BE2C (cell line): ENCODE results near the gene UGGT2.

Experiments
- DNase-seq: peaks from one replicate; pipeline ENCODE4 v3.0.0-alpha.2; 2020
- H3K27me3 ChIP-seq: fragments of 250-450 bp; sonication (Bioruptor Pico); 2 replicates; pipeline ENCODE4 v1.5.1; 2020; ENCODE audit warnings: mild to moderate bottlenecking
- H3K36me3 ChIP-seq: fragments of 250-450 bp; sonication (Bioruptor Pico); 2 replicates; pipeline ENCODE4 v1.5.1; 2020; ENCODE audit warnings: mild to moderate bottlenecking
- H3K4me1 ChIP-seq: fragments of 250-450 bp; sonication (Bioruptor Pico); 2 replicates; pipeline ENCODE4 v1.5.1; 2020
- H3K4me3 ChIP-seq: 2 replicates; pipeline ENCODE4 v1.5.1; 2011; ENCODE audit warnings: low read depth, low read length
- H3K9me3 ChIP-seq: fragments of 250-450 bp; sonication (Bioruptor Pico); 2 replicates; pipeline ENCODE4 v1.5.1; 2020
- TF ChIP-seq, protein P1 (sequence below): IDR thresholded peaks from 2 replicates; pipeline ENCODE4 v1.5.1; 2012; ENCODE audit warnings: mild to moderate bottlenecking, low read depth, low read length

The UGGT2 gene

DNA sequence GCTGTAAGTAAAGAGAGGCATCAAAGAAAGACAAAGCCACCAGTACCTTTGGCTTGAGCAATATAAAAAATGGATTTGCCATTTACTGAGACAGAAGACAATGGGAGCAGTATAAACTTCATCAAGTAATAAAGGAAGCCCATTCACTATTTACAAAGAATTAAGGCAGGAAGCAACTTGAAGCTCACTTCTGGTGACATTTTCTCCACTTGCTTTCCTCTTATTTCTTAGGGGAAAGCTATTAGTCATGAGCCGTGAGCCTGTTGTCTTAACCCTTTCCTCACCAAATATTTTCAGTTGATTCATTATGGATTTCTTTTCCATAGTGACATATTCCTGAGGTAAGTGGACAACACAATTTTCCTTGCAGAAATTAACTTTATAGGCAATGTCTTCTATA is 219.5 kb downstream of the UGGT2 start:
- Histone ChIP-seq H3K9me3 (no peaks in the 10 kb centered on the region; the same call in 1 of the 2 replicates), H3K36me3 (no peaks in the 10 kb centered on the region; the same call in 1 of the 2 replicates), H3K4me3 (no peak overlapping the region), H3K27me3 (no peaks in the 10 kb centered on the region), H3K4me1 (peaks cover 5% of the 10 kb centered on the region)
- TF ChIP-seq, protein P1, sequence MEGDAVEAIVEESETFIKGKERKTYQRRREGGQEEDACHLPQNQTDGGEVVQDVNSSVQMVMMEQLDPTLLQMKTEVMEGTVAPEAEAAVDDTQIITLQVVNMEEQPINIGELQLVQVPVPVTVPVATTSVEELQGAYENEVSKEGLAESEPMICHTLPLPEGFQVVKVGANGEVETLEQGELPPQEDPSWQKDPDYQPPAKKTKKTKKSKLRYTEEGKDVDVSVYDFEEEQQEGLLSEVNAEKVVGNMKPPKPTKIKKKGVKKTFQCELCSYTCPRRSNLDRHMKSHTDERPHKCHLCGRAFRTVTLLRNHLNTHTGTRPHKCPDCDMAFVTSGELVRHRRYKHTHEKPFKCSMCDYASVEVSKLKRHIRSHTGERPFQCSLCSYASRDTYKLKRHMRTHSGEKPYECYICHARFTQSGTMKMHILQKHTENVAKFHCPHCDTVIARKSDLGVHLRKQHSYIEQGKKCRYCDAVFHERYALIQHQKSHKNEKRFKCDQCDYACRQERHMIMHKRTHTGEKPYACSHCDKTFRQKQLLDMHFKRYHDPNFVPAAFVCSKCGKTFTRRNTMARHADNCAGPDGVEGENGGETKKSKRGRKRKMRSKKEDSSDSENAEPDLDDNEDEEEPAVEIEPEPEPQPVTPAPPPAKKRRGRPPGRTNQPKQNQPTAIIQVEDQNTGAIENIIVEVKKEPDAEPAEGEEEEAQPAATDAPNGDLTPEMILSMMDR: no peak
- DNase-seq: no peak

- Histone ChIP-seq H3K27me3 (no peaks in the 10 kb centered on the region), H3K36me3 (no peaks in the 10 kb centered on the region; the same call in 1 of the 2 replicates), H3K4me3 (no peak overlapping the region), H3K4me1 (peaks cover 5% of the 10 kb centered on the region), H3K9me3 (no peaks in the 10 kb centered on the region; the same call in 1 of the 2 replicates)
- TF ChIP-seq, protein P1: no peak
- DNase-seq: no peak
Observed at GRCh38 chr13:95833126-95833525, 220.1 kb downstream of the UGGT2 start.

- H3K36me3 ChIP-seq: peaks cover 10% of the 10 kb centered on the region
- no peak for DNase-seq
- H3K4me3 ChIP-seq: no peak overlapping the region
- H3K9me3 ChIP-seq: no peaks in the 10 kb centered on the region
- TF ChIP-seq, protein P1: no peak
- no peaks in the 10 kb centered on the region for H3K4me1 ChIP-seq
- no peaks in the 10 kb centered on the region for H3K27me3 ChIP-seq
Observed at GRCh38 chr13:95822303-95822702, 230.9 kb downstream of the UGGT2 start.

GRCh38 chr13:95814495-95814894 is 238.7 kb downstream of the UGGT2 start:
- Histone ChIP-seq H3K9me3 (no peaks in the 10 kb centered on the region), H3K4me3 (no peak overlapping the region), H3K27me3 (no peaks in the 10 kb centered on the region), H3K4me1 (no peaks in the 10 kb centered on the region), H3K36me3 (no peaks in the 10 kb centered on the region; the same call in none of the 2 replicates)
- TF ChIP-seq, protein P1: no peak
- no peak for DNase-seq

DNA sequence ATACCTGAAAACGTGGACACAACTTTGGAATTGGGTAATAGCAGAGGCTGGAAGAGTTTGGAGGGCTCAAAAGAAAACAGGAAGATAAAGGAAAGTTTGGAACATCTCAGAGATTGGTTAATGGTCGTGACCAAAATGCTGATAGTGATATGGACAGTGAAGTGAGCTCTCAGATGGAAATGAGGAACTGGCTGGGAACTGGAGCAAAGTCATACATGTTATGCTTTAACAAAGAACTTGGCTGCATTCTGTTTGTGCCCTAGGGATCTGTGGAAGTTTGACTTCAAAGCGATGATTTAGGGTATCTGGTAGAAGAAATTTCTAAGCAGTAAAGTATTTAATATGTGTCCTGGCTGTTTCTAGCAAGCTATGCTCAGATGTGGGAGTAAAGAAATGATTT is 240.1 kb downstream of the UGGT2 start:
- no peaks in the 10 kb centered on the region; the same call in none of the 2 replicates for H3K36me3 ChIP-seq
- TF ChIP-seq, protein P1: no peak
- no peak for DNase-seq
- H3K9me3 ChIP-seq: no peaks in the 10 kb centered on the region
- no peaks in the 10 kb centered on the region for H3K4me1 ChIP-seq
- H3K4me3 ChIP-seq: no peak overlapping the region
- no peaks in the 10 kb centered on the region for H3K27me3 ChIP-seq

DNA sequence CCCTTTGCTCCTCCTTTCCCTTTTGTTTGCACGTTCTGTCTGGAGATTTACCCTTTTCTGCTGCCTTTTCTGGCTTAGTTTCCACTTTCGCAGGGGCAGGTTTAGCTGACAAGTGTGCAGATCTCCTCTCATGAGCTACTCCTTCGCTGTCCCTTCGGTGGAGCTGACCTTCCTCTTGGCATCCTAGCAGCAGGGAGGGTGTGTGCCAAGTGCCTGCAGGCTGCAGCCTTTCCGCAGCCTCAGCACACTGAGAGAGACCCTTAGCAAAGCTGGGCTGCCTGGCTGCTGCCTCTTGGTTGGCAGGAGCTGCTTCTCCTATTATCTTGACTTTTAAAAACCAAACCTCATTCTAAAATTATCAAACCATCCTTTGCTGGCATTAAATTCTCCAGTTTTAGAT is 243.8 kb downstream of the UGGT2 start:
- Histone ChIP-seq H3K27me3 (no peaks in the 10 kb centered on the region), H3K4me3 (no peak overlapping the region), H3K4me1 (no peaks in the 10 kb centered on the region), H3K36me3 (no peaks in the 10 kb centered on the region; the same call in 1 of the 2 replicates), H3K9me3 (no peaks in the 10 kb centered on the region)
- TF ChIP-seq, protein P1: no peak
- DNase-seq: no peak
